Mesendoderm (in vitro differentiated cells): ENCODE measurements around the gene KCNJ10.

Source experiments
- DNase-seq: peaks from one replicate; pipeline ENCODE4 v3.0.0; 2013
- H2AK5ac ChIP-seq: 2 replicates; pipeline ENCODE4 v1.6.1; 2013; ENCODE audit warnings: low read length, inconsistent platforms
- H2BK120ac ChIP-seq: 2 replicates; pipeline ENCODE4 v1.6.1; 2013; ENCODE audit warnings: low read depth, mild to moderate bottlenecking, low read length, moderate library complexity, mixed read lengths
- H2BK15ac ChIP-seq: replicated peaks from 2 replicates; pipeline ENCODE4 v1.6.1; 2013; ENCODE audit warnings: low read depth, mild to moderate bottlenecking, moderate library complexity
- H2BK5ac ChIP-seq: 2 replicates; pipeline ENCODE4 v1.6.1; 2013; ENCODE audit warnings: low read length, inconsistent platforms
- H3K18ac ChIP-seq: 2 replicates; pipeline ENCODE4 v1.6.1; 2013; ENCODE audit warnings: mild to moderate bottlenecking, low read length, mixed read lengths
- H3K23ac ChIP-seq: one replicate; pipeline ENCODE4 v1.6.1; 2013; ENCODE audit warnings: low read length
- H3K27ac ChIP-seq: 2 replicates; pipeline ENCODE4 v1.5.1; 2013; ENCODE audit warnings: low read depth, mild to moderate bottlenecking, inconsistent platforms, low read length, moderate library complexity
- H3K27me3 ChIP-seq: 2 replicates; pipeline ENCODE4 v1.6.1; 2013; ENCODE audit warnings: low read length, control low read depth, mild to moderate bottlenecking, inconsistent platforms; ENCODE audit not compliant: insufficient read depth, poor library complexity
- H3K36me3 ChIP-seq: 2 replicates; pipeline ENCODE4 v1.6.1; 2013; ENCODE audit warnings: low read length, inconsistent platforms; ENCODE audit not compliant: control insufficient read depth, insufficient read depth
- H3K4ac ChIP-seq: one replicate; pipeline ENCODE4 v1.6.1; 2013; ENCODE audit warnings: low read depth, mild to moderate bottlenecking, low read length, moderate library complexity
- H3K4me1 ChIP-seq: 2 replicates; pipeline ENCODE4 v1.6.1; 2013; ENCODE audit warnings: low read depth, low read length, inconsistent platforms; ENCODE audit not compliant: control insufficient read depth
- H3K4me2 ChIP-seq: 2 replicates; pipeline ENCODE4 v1.6.1; 2013; ENCODE audit warnings: low read length
- H3K4me3 ChIP-seq: 2 replicates; pipeline ENCODE4 v1.5.1; 2013; ENCODE audit warnings: mild to moderate bottlenecking, low read length
- H3K56ac ChIP-seq: one replicate; pipeline ENCODE4 v1.6.1; 2013; ENCODE audit warnings: low read length
- H3K79me1 ChIP-seq: 2 replicates; pipeline ENCODE4 v1.6.1; 2013; ENCODE audit warnings: low read length, inconsistent platforms
- H3K79me2 ChIP-seq: 2 replicates; pipeline ENCODE4 v1.6.1; 2013; ENCODE audit warnings: mild to moderate bottlenecking, low read length; ENCODE audit not compliant: control insufficient read depth, insufficient read depth
- H3K9ac ChIP-seq: 2 replicates; pipeline ENCODE4 v1.6.1; 2013; ENCODE audit warnings: low read length, inconsistent platforms
- H4K5ac ChIP-seq: one replicate; pipeline ENCODE4 v1.6.1; 2013; ENCODE audit warnings: low read length
- H4K8ac ChIP-seq: one replicate; pipeline ENCODE4 v1.6.1; 2013; ENCODE audit warnings: low read depth, mild to moderate bottlenecking, control low read depth, low read length, moderate library complexity
- WGBS: extraction: QIAGEN DNeasy Blood & Tissue Kit; methylation state at CpG from one replicate; pipeline ENCODE4 v1.1.7; 2013; ENCODE audit warnings: low lambda C conversion rate, missing lambda C conversion rate; ENCODE audit not compliant: insufficient coverage; ENCODE audit errors: extremely low coverage; 5-methylcytosine and 5-hydroxymethylcytosine counted together

KCNJ10 gene

GRCh38 chr1:159949123-159949522, 120.8 kb downstream of the KCNJ10 start:
- no peak overlapping the region for H3K4ac ChIP-seq
- H3K23ac ChIP-seq, result no peak overlapping the region
- no peak overlapping the region for H4K8ac ChIP-seq
- peaks cover 1% of the 10 kb centered on the region for H3K79me2 ChIP-seq
- H3K9ac ChIP-seq, result no peak overlapping the region
- H3K18ac ChIP-seq, result no peak overlapping the region
- H3K56ac ChIP-seq, result no peak overlapping the region
- H3K4me2 ChIP-seq, result no peak overlapping the region
- H2BK5ac ChIP-seq, result no peak overlapping the region
- H2AK5ac ChIP-seq, result no peak overlapping the region
- no peaks in the 10 kb centered on the region for H3K36me3 ChIP-seq
- no peak overlapping the region for H3K4me3 ChIP-seq
- no peak overlapping the region for H2BK15ac ChIP-seq
- no CpG with 5 or more reads among the region's 6 CpGs for WGBS
- H2BK120ac ChIP-seq, result no peak overlapping the region
- peaks cover 2% of the 10 kb centered on the region for H3K79me1 ChIP-seq
- peaks cover 6% of the 10 kb centered on the region for H3K4me1 ChIP-seq
- no peak overlapping the region for H4K5ac ChIP-seq
- no peak for DNase-seq
- H3K27me3 ChIP-seq, result no peaks in the 10 kb centered on the region
- no peak overlapping the region for H3K27ac ChIP-seq
